Activated gamma-delta T cell (primary cell): ENCODE measurements around the gene FAT1.

Experiments used
- DNase-seq: peaks from one replicate; lab custom pipeline; 2025; lab: John Stamatoyannopoulos, UW

Gene FAT1

GRCh38 chr4:186606591-186606992, 117.1 kb downstream of the FAT1 start:
- no peak for DNase-seq

GRCh38 chr4:186605261-186605865, 118.3 kb downstream of the FAT1 start:
- no peak for DNase-seq

GRCh38 chr4:186604124-186604807, 119.4 kb downstream of the FAT1 start:
- DNase-seq: no peak

- no peak for DNase-seq
Observed at GRCh38 chr4:186602978-186603377, 120.7 kb downstream of the FAT1 start.

- no peak for DNase-seq
Observed at GRCh38 chr4:186599483-186599882, 124.2 kb downstream of the FAT1 start.

- DNase-seq: no peak
Observed at GRCh38 chr4:186598686-186599085, 125.0 kb downstream of the FAT1 start.

GRCh38 chr4:186596850-186597390, 126.7 kb downstream of the FAT1 start:
- no peak for DNase-seq

- DNase-seq: no peak
Observed at GRCh38 chr4:186596346-186596745, 127.3 kb downstream of the FAT1 start.

GRCh38 chr4:186593587-186593973, 130.1 kb downstream of the FAT1 start:
- no peak for DNase-seq

GRCh38 chr4:186592966-186593586, 130.6 kb downstream of the FAT1 start:
- no peak for DNase-seq

- no peak for DNase-seq
Observed at GRCh38 chr4:186592445-186592844, 131.2 kb downstream of the FAT1 start.

GRCh38 chr4:186591651-186592050, 132.0 kb downstream of the FAT1 start:
- DNase-seq: no peak

- DNase-seq: no peak
Observed at GRCh38 chr4:186588503-186588902, 135.2 kb downstream of the FAT1 start.

- DNase-seq: no peak
Observed at GRCh38 chr4:186587416-186588018, 136.1 kb downstream of the FAT1 start.

- DNase-seq: no peak
Observed at GRCh38 chr4:186586205-186586604, 137.5 kb downstream of the FAT1 start.

GRCh38 chr4:186584912-186585311, 138.7 kb downstream of the FAT1 start:
- no peak for DNase-seq

GRCh38 chr4:186581421-186581820, 142.2 kb downstream of the FAT1 start:
- no peak for DNase-seq

- DNase-seq: no peak
Observed at GRCh38 chr4:186580669-186581068, 143.0 kb downstream of the FAT1 start.

GRCh38 chr4:186570193-186570996, 153.3 kb downstream of the FAT1 start:
- DNase-seq: no peak

GRCh38 chr4:186569533-186570192, 154.0 kb downstream of the FAT1 start:
- no peak for DNase-seq

GRCh38 chr4:186566068-186566467, 157.6 kb downstream of the FAT1 start:
- DNase-seq: no peak
